ENCODE measurements around the gene LRRC8B. TPM values are rescaled to one million over a fixed set of nuclear protein-coding genes. Genes with fewer than 3 reads are reported as not detected.

Gene LRRC8B
- total and polyA plus RNA-seq, 11 donors = 0.91 to 10.4 (median 4.7) TPM

GRCh38 chr1:89602871-89603404, 78.3 kb downstream of the LRRC8B start:
- H3K9me3 ChIP-seq = no peaks in the 10 kb centered on the region
- no peak overlapping the region for H3K4me3 ChIP-seq
- ATAC-seq (no peak), DNase-seq (no peak)
- H3K27me3 ChIP-seq = no peaks in the 10 kb centered on the region
- peaks cover 3 to 52% (median 33%) of the 10 kb centered on the region in 12 donors for H3K4me1 ChIP-seq
- intact Hi-C loops (cut with DNase I) = loop anchor here in 5 of 10 donors (5.0 to 10.0 kb wide), 4 partner anchors 78 to 162 kb away; partner anchors contain the start of gene LRRC8B (in 3 of the 5)
- TF ChIP-seq CTCF (IDR thresholded peaks at IDR 0.05) = no peak
- TF ChIP-seq POLR2A (IDR thresholded peaks at IDR 0.05) = no peak
- peak overlapping the region in 4 of 12 donors; percentile 2 to 42 (median 17) for H3K27ac ChIP-seq
- WGBS, 4 donors = 66 to 73% (median 71%) methylated on average over 5 to 6 of the region's 6 CpGs
- peaks cover 0 to under 1% (median 0%) of the 10 kb centered on the region in 9 donors for H3K36me3 ChIP-seq

- peak overlapping the region in 4 of 12 donors; percentile 2 to 35 (median 19) for H3K27ac ChIP-seq
- H3K9me3 ChIP-seq = no peaks in the 10 kb centered on the region
- peaks cover 4 to 61% (median 41%) of the 10 kb centered on the region in 12 donors for H3K4me1 ChIP-seq
- no peak overlapping the region for H3K4me3 ChIP-seq
- ATAC-seq = peak in 2 of 4 donors; percentile 19 to 21
- no peaks in the 10 kb centered on the region for H3K36me3 ChIP-seq
- DNase-seq = no peak
- intact Hi-C loops (cut with DNase I) = loop anchor here in 5 of 10 donors (5.0 to 10.0 kb wide), 4 partner anchors 79 to 161 kb away; partner anchors contain the start of gene LRRC8B (in 3 of the 5)
- H3K27me3 ChIP-seq = no peaks in the 10 kb centered on the region
- WGBS, 4 donors = 63 to 68% (median 64%) methylated on average over 4 of the region's 4 CpGs
- TF ChIP-seq CTCF (IDR thresholded peaks at IDR 0.05) = no peak
- no peak for TF ChIP-seq POLR2A (IDR thresholded peaks at IDR 0.05)
Observed at GRCh38 chr1:89603651-89604413, 79.2 kb downstream of the LRRC8B start.

- H3K27me3 ChIP-seq = no peaks in the 10 kb centered on the region
- no peak for DNase-seq
- TF ChIP-seq POLR2A (IDR thresholded peaks at IDR 0.05) (no peak), CTCF (IDR thresholded peaks at IDR 0.05) (no peak)
- WGBS, 4 donors = 78 to 89% (median 79%) methylated on average over 2 to 3 of the region's 3 CpGs
- H3K4me1 ChIP-seq = peaks cover 10 to 67% (median 46%) of the 10 kb centered on the region in 12 donors
- no peaks in the 10 kb centered on the region for H3K9me3 ChIP-seq
- intact Hi-C loops (cut with DNase I) = loop anchor here in 5 of 10 donors (5.0 to 10.0 kb wide), 4 partner anchors 80 to 160 kb away; partner anchors contain the start of gene LRRC8B (in 3 of the 5)
- ATAC-seq = peak in 1 of 4 donors; percentile 14
- H3K27ac ChIP-seq = peak overlapping the region in 4 of 12 donors; percentile 2 to 35 (median 19)
- H3K36me3 ChIP-seq = no peaks in the 10 kb centered on the region
- no peak overlapping the region for H3K4me3 ChIP-seq
Observed at GRCh38 chr1:89604414-89604735, 79.7 kb downstream of the LRRC8B start.

GRCh38 chr1:89605692-89606091, 81.1 kb downstream of the LRRC8B start:
- H3K36me3 ChIP-seq = no peaks in the 10 kb centered on the region
- H3K4me3 ChIP-seq = no peak overlapping the region
- TF ChIP-seq CTCF (IDR thresholded peaks at IDR 0.05) (no peak), POLR2A (IDR thresholded peaks at IDR 0.05) (no peak)
- no peak for DNase-seq
- intact Hi-C loops (cut with DNase I) = loop anchor here in 4 of 10 donors (5.0 to 10.0 kb wide), 3 partner anchors 81 to 159 kb away; partner anchors contain the start of gene LRRC8B (in 2 of the 4)
- peak overlapping the region in 4 of 12 donors; percentile 9 to 26 (median 20) for H3K27ac ChIP-seq
- H3K27me3 ChIP-seq = no peaks in the 10 kb centered on the region
- ATAC-seq = no peak
- H3K4me1 ChIP-seq = peaks cover 13 to 79% (median 58%) of the 10 kb centered on the region in 12 donors
- 65 to 89% (median 73%) methylated on average over 2 of the region's 2 CpGs for WGBS, 4 donors
- no peaks in the 10 kb centered on the region for H3K9me3 ChIP-seq
